ENCODE data around the gene BCCIP.

Gene BCCIP

GRCh38 chr10:125822878-125823662 is at the start of gene BCCIP, which contains the start of gene UROS:
BCCIP (plus strand) TSS chr10:125823546; CDS start chr10:125823558, 12 bp downstream.
UROS (minus strand) TSS chr10:125823258; CDS start chr10:125816499, 6,759 bp downstream.
- DNase-seq = peak; percentile 82

- DNase-seq = no peak
Observed at GRCh38 chr10:125773687-125774543, 49.4 kb upstream of the BCCIP start.

- no peak for DNase-seq
Observed at GRCh38 chr10:125774581-125775191, 48.7 kb upstream of the BCCIP start.

- no peak for DNase-seq
Observed at GRCh38 chr10:125775491-125776106, 47.7 kb upstream of the BCCIP start, which contains the start of gene MMP21. MMP21 (minus strand) TSS chr10:125775821; CDS start chr10:125775821, 0 bp downstream.

- DNase-seq = no peak
Observed at GRCh38 chr10:125777806-125778205, 45.5 kb upstream of the BCCIP start.

- no peak for DNase-seq
Observed at GRCh38 chr10:125778556-125778955, 44.8 kb upstream of the BCCIP start.

- no peak for DNase-seq
Observed at GRCh38 chr10:125779403-125780327, 43.7 kb upstream of the BCCIP start.

GRCh38 chr10:125781374-125781773 is 42.0 kb upstream of the BCCIP start:
- no peak for DNase-seq

GRCh38 chr10:125782054-125782453 is 41.3 kb upstream of the BCCIP start:
- DNase-seq = no peak

- DNase-seq = no peak
Observed at GRCh38 chr10:125782616-125783015, 40.7 kb upstream of the BCCIP start.

- DNase-seq = no peak
Observed at GRCh38 chr10:125783408-125783807, 39.9 kb upstream of the BCCIP start.

GRCh38 chr10:125783957-125784356 is 39.4 kb upstream of the BCCIP start:
- DNase-seq = no peak

GRCh38 chr10:125785791-125786190 is 37.6 kb upstream of the BCCIP start:
- no peak for DNase-seq

- DNase-seq = no peak
Observed at GRCh38 chr10:125788156-125789034, 35.0 kb upstream of the BCCIP start.

- DNase-seq = no peak
Observed at GRCh38 chr10:125792342-125793300, 30.7 kb upstream of the BCCIP start.

GRCh38 chr10:125795128-125795527 is 28.2 kb upstream of the BCCIP start:
- DNase-seq = no peak

- DNase-seq = no peak
Observed at GRCh38 chr10:125795637-125796190, 27.6 kb upstream of the BCCIP start.

GRCh38 chr10:125797424-125797823 is 25.9 kb upstream of the BCCIP start:
- DNase-seq = no peak

All from NCI-H345 (cell line).